Right lobe of liver (tissue), 4 donors: Measurements from ENCODE around the gene STRAP.

Experiments used
- POLR2A ChIP-seq: fragments of 450-650 bp; IDR thresholded peaks from one replicate; pipeline ENCODE4 v1.6.1; 2017; ENCODE audit warnings: antibody characterized with exemption, mild to moderate bottlenecking
- TF ChIP-seq, protein P1 (sequence below), 4 donors: fragments of 200-600 bp in 3 of 4; fragments of 450-650 bp in 1 of 4; IDR thresholded peaks; one replicate each; pipeline versions ENCODE4 v1.5.1 to v1.8.0; 2016 to 2022; ENCODE audit warnings: antibody characterized with exemption in 4 of 4, mild to moderate bottlenecking in 2 of 4
- donor health status: DM: no; HTN: no; CAD: no.
- donor health status: DM: no; HTN: no; CAD: no.
- donor health status: DM: no; HTN: yes; CAD: no.

DNA sequence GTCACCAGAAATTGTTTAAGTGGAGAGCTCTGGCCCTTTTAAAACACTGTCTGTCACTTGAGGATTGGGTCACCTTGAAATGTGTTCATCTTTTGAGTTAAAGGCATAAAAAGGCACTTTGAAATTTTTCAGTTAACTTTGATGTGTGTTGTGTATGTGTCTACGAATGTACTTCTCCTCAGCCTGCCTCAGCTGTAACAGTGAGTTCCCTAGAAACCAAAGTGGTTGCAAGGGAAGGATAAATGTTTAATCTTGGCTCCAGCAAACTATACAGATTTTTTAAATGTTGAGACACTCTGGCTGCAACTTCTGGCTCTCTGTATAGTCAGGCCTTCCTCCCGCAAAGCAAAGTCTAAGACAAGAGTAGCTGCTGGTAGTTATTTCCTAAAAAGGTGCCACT, 37.2 kb downstream of the STRAP start:
- TF ChIP-seq, protein P1, sequence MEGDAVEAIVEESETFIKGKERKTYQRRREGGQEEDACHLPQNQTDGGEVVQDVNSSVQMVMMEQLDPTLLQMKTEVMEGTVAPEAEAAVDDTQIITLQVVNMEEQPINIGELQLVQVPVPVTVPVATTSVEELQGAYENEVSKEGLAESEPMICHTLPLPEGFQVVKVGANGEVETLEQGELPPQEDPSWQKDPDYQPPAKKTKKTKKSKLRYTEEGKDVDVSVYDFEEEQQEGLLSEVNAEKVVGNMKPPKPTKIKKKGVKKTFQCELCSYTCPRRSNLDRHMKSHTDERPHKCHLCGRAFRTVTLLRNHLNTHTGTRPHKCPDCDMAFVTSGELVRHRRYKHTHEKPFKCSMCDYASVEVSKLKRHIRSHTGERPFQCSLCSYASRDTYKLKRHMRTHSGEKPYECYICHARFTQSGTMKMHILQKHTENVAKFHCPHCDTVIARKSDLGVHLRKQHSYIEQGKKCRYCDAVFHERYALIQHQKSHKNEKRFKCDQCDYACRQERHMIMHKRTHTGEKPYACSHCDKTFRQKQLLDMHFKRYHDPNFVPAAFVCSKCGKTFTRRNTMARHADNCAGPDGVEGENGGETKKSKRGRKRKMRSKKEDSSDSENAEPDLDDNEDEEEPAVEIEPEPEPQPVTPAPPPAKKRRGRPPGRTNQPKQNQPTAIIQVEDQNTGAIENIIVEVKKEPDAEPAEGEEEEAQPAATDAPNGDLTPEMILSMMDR (IDR thresholded peaks at IDR 0.05), result no peak
- no peak for TF ChIP-seq POLR2A
